GOT3 (cell line): ENCODE results near the gene WFDC13.
"Not testable (repeated sequence)": the region's sequence is repeated elsewhere in the genome, so short reads cannot be mapped to it uniquely, and the experiment has no call there.

Experiments used
- DNase-seq: peaks from one replicate; lab custom pipeline; 2025; ENCODE audit warnings: mixed read lengths; lab: John Stamatoyannopoulos, UW

The WFDC13 gene, protein sequence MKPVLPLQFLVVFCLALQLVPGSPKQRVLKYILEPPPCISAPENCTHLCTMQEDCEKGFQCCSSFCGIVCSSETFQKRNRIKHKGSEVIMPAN

GRCh38 chr20:45701873-45702272, at the start of gene WFDC13:
WFDC13 (plus strand) TSS chr20:45702038; CDS start chr20:45702124, 86 bp downstream.
- no peak for DNase-seq

DNA sequence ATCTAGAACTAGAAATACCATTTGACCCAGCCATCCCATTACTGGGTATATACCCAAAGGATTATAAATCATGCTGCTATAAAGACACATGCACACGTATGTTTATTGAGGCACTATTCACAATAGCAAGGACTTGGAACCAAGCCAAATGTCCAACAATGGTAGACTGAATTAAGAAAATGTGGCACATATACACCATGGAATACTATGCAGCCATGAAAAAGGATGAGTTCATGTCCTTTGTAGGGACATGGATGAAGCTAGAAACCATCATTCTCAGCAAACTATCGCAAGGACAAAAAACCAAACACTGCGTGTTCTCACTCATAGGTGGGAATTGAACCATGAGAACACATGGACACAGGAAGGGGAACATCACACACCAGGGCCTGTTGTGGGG, 44.8 kb upstream of the WFDC13 start:
- DNase-seq: not testable (repeated sequence)

DNA sequence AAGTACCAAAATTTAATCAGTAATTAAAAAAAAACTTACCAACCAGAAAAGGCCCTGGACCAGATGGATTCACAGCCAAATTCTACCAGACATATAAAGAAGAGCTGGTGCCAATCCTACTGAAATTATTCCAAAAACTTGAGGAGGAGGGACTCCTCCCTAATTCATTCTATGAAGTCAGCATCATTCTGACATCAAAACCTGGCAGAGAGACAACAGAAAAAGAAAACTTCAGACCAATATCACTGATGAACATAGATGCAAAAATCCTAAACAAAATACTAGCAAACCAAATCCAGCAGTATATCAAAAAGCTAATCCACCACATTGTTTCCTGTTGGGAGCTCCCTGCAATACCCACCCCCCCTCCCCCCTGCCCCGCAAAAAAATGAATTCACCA, 31.7 kb upstream of the WFDC13 start, which contains the start of gene WFDC11:
TSS of gene WFDC11 (minus strand) at position 101 of the 400 bp plus-strand sequence. CDS start 19,639 bp downstream, outside the sequence.
- no peak for DNase-seq

DNA sequence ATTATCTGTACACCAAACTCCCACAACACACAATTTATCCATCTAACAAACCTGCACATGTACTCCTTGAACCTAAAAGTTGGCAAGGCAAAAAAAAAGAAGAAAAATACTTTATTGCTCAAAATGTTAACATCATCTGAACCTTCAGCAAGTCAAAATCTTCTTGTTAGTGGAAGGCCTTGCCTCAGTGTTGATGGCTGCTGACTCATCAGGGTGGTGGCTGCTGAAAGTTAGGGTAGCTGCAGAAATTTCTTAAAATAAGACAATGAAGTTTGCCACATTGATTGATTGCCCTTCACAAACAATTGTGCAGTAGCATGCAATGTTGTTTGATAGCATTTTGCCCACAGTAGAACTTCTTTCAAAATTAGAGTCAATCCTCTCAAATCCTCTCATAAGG, 29.1 kb upstream of the WFDC13 start:
- no peak for DNase-seq

GRCh38 chr20:45679650-45680049, 22.2 kb upstream of the WFDC13 start:
- DNase-seq: no peak

DNA sequence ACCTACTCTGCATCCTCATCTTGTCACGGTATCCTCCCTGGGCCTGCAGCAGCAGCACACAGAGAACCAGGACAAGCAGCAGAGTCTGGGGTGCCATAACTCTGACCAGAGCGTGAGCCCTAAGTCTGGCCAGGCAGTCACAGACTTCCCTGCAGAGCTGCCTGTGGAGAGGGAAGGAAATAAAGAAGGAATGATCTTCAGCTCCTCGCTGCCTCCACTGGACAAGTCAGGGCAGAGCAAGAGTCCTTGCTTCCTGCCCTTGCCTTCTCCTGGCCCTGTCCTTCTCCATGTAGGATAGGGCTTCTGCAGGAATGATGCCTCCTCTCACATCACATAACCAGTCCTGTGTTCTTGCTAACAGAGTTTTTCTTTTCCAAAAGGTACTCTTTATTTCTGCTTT, 15.9 kb upstream of the WFDC13 start:
- no peak for DNase-seq

GRCh38 chr20:45693346-45693745, 8.5 kb upstream of the WFDC13 start:
- DNase-seq: not testable (repeated sequence)

DNA sequence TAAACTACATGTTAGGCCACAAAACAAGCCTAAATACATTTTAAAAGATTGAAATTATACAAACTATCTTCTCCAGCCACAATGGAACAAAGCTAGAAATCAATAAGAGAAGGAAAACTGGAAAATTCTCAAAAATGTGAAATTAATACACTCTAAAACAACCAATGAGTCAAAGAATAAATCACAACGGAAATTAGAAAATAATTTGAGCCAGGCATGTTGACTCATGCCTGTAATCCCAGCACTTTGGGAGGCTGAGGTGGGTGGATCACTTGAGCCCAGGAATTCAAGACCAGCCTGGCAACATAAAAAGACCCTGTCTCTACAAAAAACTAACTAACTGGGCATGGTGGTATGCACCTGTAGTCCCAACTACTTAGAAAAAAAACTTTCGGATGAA, 6.3 kb upstream of the WFDC13 start:
- no peak for DNase-seq

- no peak for DNase-seq
These were observed 734 bp upstream of the WFDC13 start for GRCh38 chr20:45701104-45701503.

DNA sequence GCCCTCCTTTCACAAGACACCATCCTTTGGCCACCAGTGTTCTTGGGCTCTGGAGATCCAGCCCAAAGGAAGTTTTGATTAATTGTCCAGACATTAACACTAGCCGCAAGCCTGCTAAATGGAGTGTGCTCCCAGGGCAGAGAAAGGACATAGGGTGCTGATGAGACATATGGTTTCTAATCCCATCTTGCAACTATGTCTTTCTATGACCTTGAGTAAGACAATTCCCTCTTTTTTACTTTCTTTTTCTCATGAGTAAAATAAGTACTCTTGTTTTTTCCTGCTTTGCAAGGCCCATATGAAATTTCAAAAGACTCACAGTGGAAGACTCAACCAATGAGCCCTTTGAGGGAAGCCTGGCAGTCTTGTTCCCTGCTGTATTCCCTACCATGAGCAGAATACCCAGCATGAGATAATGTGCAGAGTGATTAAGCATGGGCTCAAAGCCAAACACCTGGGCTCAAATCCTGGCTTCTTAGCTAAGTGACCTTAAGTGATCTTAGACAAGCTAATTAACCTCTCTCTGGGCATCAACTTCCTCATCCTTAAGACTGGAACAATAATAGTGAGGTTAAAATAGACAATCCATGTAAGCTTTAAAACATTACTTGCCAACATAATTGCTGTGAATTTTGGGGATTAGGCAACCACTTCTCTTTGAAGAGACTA, 3.3 kb downstream of the WFDC13 start, which contains the start of gene WFDC10B:
TSS of gene WFDC10B (minus strand) at position 51 of the 669 bp plus-strand sequence. CDS start 19,027 bp downstream, outside the sequence.
- DNase-seq: no peak

GRCh38 chr20:45716141-45716688, 14.4 kb downstream of the WFDC13 start:
- DNase-seq: not testable (repeated sequence)

DNA sequence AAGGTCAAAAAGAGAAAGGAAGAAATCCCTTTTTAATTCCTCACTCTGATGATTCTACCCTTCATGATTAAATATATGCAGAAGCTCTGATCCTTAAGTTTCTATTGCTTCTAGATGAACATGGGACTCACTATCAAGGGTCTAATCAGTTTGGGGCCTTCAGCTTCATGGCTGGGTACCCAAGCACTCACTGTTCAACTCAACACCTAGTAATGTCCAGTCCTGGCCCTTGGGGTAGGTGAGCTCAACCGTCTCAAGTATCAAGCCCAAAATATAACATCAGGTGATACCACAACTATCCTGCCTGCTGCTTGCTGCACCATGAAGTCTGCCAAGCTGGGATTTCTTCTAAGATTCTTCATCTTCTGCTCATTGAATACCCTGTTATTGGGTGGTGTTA, 20.2 kb downstream of the WFDC13 start, which contains the start of gene SPINT4:
TSS of gene SPINT4 (plus strand) at position 301 of the 400 bp plus-strand sequence. CDS start at position 322, 21 bp downstream.
- DNase-seq: no peak

DNA sequence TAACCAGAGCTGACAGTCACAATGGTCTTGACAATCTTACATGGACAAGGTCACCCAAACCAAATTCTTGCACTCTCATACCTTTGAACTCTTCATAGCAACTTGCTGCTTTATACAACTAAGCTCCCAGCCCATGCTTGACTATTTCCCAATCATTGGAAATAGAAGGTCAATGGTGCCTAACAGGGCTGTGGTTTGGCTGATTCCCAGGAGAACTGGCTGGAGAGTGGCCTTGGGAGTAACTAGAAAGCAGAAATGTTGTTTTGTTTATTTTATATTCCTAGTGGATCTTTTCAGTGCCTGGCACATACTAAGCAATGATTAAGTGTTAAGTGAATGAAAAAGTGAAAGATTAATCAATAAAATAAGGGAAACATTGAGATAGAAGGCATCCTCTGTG, 23.3 kb downstream of the WFDC13 start:
- DNase-seq: no peak

GRCh38 chr20:45727044-45727443, 25.2 kb downstream of the WFDC13 start:
- DNase-seq: no peak

DNA sequence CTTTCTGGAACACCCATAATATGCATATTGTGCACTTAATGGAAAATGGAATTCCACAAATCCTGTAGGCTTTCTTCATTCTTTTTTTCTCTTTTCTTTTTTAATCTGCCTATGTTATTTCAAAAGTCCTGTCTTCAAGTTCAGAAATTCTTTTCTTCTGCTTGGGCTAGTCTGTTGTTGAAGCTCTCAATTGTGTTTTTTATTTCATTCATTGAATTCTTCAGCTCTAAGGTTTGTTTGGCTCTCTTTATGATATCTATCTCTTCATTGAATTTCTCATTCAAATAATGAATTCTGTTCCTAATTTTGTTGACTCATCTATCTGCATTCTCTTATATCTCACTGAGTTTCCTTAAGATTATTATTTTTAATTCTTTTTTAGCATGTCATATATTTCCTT, 30.4 kb downstream of the WFDC13 start:
- DNase-seq: no peak

- DNase-seq: no peak
These were observed 33.7 kb downstream of the WFDC13 start for GRCh38 chr20:45735552-45735951.

DNA sequence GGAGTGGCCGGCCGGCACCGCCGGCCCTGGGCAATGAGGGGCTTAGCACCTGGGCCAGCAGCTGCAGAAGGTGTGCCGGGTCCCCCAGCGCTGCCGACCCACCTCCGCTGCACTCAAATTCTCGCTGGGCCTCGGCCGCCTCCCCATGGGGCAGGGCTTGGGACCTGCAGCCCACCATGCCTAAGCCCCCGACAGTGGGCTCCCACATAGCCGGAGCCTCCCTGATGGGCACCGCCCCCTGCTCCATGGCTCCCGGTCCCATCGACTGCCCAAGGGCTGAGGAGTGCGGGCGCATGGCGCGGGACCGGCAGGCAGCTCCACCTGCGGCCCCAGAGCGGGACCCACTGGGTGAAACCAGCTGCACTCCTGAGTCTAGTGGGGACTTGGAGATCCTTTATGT, 34.1 kb downstream of the WFDC13 start:
- no peak for DNase-seq

GRCh38 chr20:45742596-45742995, 40.8 kb downstream of the WFDC13 start:
- DNase-seq: no peak

GRCh38 chr20:45745015-45745414, 43.2 kb downstream of the WFDC13 start:
- DNase-seq: no peak

DNA sequence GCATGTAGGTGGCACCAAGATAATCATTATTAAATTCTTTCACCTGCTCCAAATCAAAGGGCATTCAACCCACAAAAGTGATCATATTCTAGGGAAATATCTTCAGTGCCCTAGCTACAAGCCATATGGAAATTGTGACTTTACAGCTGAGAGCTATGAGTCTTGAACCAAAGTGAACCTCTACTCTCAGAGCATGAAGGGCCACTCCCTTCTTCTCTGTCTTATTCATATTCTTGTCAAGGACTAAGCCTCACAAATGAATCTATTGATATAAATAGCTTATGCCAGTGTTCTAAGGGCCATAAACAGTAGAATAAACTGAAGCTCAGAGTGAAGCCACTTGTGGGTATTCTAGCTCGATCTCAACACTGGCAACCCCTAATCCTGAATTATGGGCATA, 49.9 kb downstream of the WFDC13 start:
- no peak for DNase-seq

GRCh38 chr20:45752746-45753145, 50.9 kb downstream of the WFDC13 start:
- DNase-seq: no peak

DNA sequence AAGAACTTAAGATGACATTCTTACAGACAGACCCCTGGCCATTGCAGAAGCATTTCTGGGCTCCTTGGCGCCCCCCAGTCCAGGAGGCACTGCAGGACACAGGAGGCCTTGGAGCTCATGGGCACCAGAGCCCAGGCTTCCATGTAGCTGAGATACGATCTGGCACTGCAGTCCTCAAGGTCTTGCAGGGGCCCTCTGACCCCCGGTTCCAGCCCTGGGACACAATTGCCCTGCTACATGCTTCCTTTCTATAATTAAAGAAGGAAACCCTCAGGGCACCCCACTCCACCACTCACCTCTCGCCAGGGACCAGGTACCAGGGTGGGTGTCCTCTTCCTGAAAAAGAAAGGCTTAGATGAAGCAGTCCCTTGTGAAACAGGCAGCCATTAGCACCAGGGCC, 56.3 kb downstream of the WFDC13 start:
- no peak for DNase-seq
